ENCODE measurements around the gene TMEM236. TPM values are rescaled to one million over a fixed set of nuclear protein-coding genes. Genes with fewer than 3 reads are reported as not detected.

The TMEM236 gene
- total and polyA plus RNA-seq, 2 donors (not counting 3 experiments of a cell fraction or from before 2014, with no cell fraction given) = 0.24 to 0.29 TPM

GRCh38 chr10:17817790-17818189 is 65.8 kb downstream of the TMEM236 start:
- ChIA-PET POLR2A (no interaction called here), CTCF (no interaction called here)
- H3K79me2 ChIP-seq (ENCODE audit: control insufficient read depth, insufficient read depth, low read length) = no peaks in the 10 kb centered on the region
- TF ChIP-seq JUN (IDR thresholded peaks at IDR 0.05; ENCODE audit: borderline replicate concordance, insufficient read depth, insufficient read length, low read depth) (no peak), EZH2 (IDR thresholded peaks at IDR 0.05; ENCODE audit: borderline replicate concordance, low read depth, low read length, severe bottlenecking) (no peak), FOS (IDR thresholded peaks at IDR 0.05; ENCODE audit: borderline replicate concordance, insufficient read depth, low read length) (peak; percentile 66), MYC (IDR thresholded peaks at IDR 0.05; ENCODE audit: low read depth, low read length) (no peak), GATA2 (IDR thresholded peaks at IDR 0.05; ENCODE audit: insufficient read depth, insufficient read length, low read depth, low read length) (peak; percentile 83), POLR2A (IDR thresholded peaks at IDR 0.05; ENCODE audit: low read depth, low read length) (no peak), CTCF (IDR thresholded peaks at IDR 0.05; ENCODE audit: extremely low read depth in 1 of 2, insufficient read depth in 1 of 2, low read depth in 1 of 2, low read length in 2 of 2) (no peak), POLR2AphosphoS5 (IDR thresholded peaks at IDR 0.05; ENCODE audit: insufficient read depth, low read depth, low read length) (no peak), MAX (IDR thresholded peaks at IDR 0.05; ENCODE audit: insufficient read depth, insufficient read length) (no peak)
- H4K20me1 ChIP-seq (replicated peaks; ENCODE audit: control insufficient read depth, extremely low read depth, insufficient read depth, low read length) = no peaks in the 10 kb centered on the region
- DNase-seq (ENCODE audit: low read depth, low spot score) = peak; percentile 55
- H3K4me3 ChIP-seq (replicated peaks in 1 of 3; ENCODE audit: insufficient read depth in 1 of 3, low read depth in 1 of 3, low read length in 3 of 3) = peak overlapping the region in 1 of 3 experiments; percentile 11
- no peaks in the 10 kb centered on the region for H3K9me1 ChIP-seq (replicated peaks; ENCODE audit: control insufficient read depth, extremely low read depth, insufficient read depth, low read length)
- H3K27ac ChIP-seq (ENCODE audit: insufficient read depth, low read depth, low read length) = peak overlapping the region; percentile 43
- FAIRE-seq = peak; percentile 85
- dilution Hi-C loops (cut with MboI; ENCODE audit: extremely low pct_ligation_motif_present, low sequenced_read_pairs) = no loop called here
- intact Hi-C loops (cut with micrococcal nuclease) = no loop called here
- H3K9ac ChIP-seq (replicated peaks; ENCODE audit: extremely low read depth, insufficient read depth, low read length) = peak overlapping the region; percentile 35
- no TSS peak for BruUV-seq (replicated peaks)
- H3K36me3 ChIP-seq (ENCODE audit: control insufficient read depth in 2 of 2, extremely low read depth in 1 of 2, insufficient read depth in 2 of 2, low read length in 2 of 2) = no peaks in the 10 kb centered on the region
- peak overlapping the region; percentile 92 for H3K4me2 ChIP-seq (ENCODE audit: insufficient read depth, low read length)
- no peaks in the 10 kb centered on the region for H3K27me3 ChIP-seq (ENCODE audit: control insufficient read depth in 2 of 2, insufficient read depth in 2 of 2, low read length in 2 of 2)
- peak overlapping the region; percentile 25 for H2AFZ ChIP-seq (ENCODE audit: low read depth, low read length)
- no peaks in the 10 kb centered on the region for H3K9me3 ChIP-seq (replicated peaks; ENCODE audit: control insufficient read depth, insufficient read depth, low read length)
- H3K4me1 ChIP-seq (ENCODE audit: control insufficient read depth, extremely low read depth, insufficient read depth, low read length) = peaks cover 21% of the 10 kb centered on the region
